H9 (cell line): Measurements from ENCODE around the gene DNAJB2. TPM values are rescaled to one million over a fixed set of nuclear protein-coding genes. Genes with fewer than 3 reads are reported as not detected.

Experiments
- DNase-seq: peaks from one replicate; pipeline ENCODE4 v3.0.0-alpha.2; 2017
- H2AFZ ChIP-seq: one replicate; pipeline ENCODE4 v1.6.1; 2013; ENCODE audit warnings: mild to moderate bottlenecking, low read length, control low read depth, moderate library complexity
- H2AK5ac ChIP-seq: 2 replicates; pipeline ENCODE4 v1.6.1; 2013; ENCODE audit warnings: low read length, control low read depth, mixed read lengths; ENCODE audit not compliant: insufficient read length
- H2BK120ac ChIP-seq: one replicate; pipeline ENCODE4 v1.6.1; 2013; ENCODE audit warnings: low read depth, mild to moderate bottlenecking, low read length, control low read depth, inconsistent platforms; ENCODE audit not compliant: poor library complexity, severe bottlenecking
- H2BK12ac ChIP-seq: 2 replicates; pipeline ENCODE4 v1.6.1; 2013; ENCODE audit warnings: low read length, control low read depth, mixed read lengths, low read depth; ENCODE audit not compliant: insufficient read length
- H2BK15ac ChIP-seq: 2 replicates; pipeline ENCODE4 v1.6.1; 2013; ENCODE audit warnings: low read depth, low read length, control low read depth
- H2BK20ac ChIP-seq: one replicate; pipeline ENCODE4 v1.6.1; 2013; ENCODE audit warnings: low read depth, mild to moderate bottlenecking, low read length, control low read depth, inconsistent platforms; ENCODE audit not compliant: poor library complexity, severe bottlenecking
- H2BK5ac ChIP-seq: 2 replicates; pipeline ENCODE4 v1.6.1; 2013; ENCODE audit warnings: low read length, control low read depth, mixed read lengths; ENCODE audit not compliant: insufficient read length
- H3K14ac ChIP-seq: 2 replicates; pipeline ENCODE4 v1.6.1; 2013; ENCODE audit warnings: low read length, control low read depth; ENCODE audit not compliant: insufficient read depth
- H3K18ac ChIP-seq: 2 replicates; pipeline ENCODE4 v1.6.1; 2013; ENCODE audit warnings: low read depth, mild to moderate bottlenecking, mixed read lengths, low read length, control low read depth; ENCODE audit not compliant: insufficient read length
- H3K23ac ChIP-seq: 2 replicates; pipeline ENCODE4 v1.6.1; 2013; ENCODE audit warnings: low read length, control low read depth, mixed read lengths, low read depth; ENCODE audit not compliant: insufficient read length
- H3K23me2 ChIP-seq: 2 replicates; pipeline ENCODE4 v1.6.1; 2013; ENCODE audit warnings: low read depth, mild to moderate bottlenecking, mixed read lengths, low read length, control low read depth; ENCODE audit not compliant: insufficient read length, poor library complexity, severe bottlenecking
- H3K27ac ChIP-seq: 2 replicates; pipeline ENCODE4 v1.5.1; 2013; ENCODE audit warnings: low read length, control low read depth, mixed read lengths, low read depth; ENCODE audit not compliant: insufficient read length
- H3K27me3 ChIP-seq: 2 replicates; pipeline ENCODE4 v1.6.1; 2013; ENCODE audit warnings: low read length, control low read depth, inconsistent platforms; ENCODE audit not compliant: insufficient read depth
- H3K4ac ChIP-seq: 2 replicates; pipeline ENCODE4 v1.6.1; 2013; ENCODE audit warnings: low read depth, mild to moderate bottlenecking, control low read depth, inconsistent platforms, low read length, moderate library complexity
- H3K4me1 ChIP-seq: 2 replicates; pipeline ENCODE4 v1.6.1; 2013; ENCODE audit warnings: low read length, control low read depth, inconsistent platforms; ENCODE audit not compliant: insufficient read depth
- H3K4me2 ChIP-seq: 2 replicates; pipeline ENCODE4 v1.6.1; 2013; ENCODE audit warnings: low read length, control low read depth, mixed read lengths; ENCODE audit not compliant: insufficient read length, insufficient read depth
- H3K56ac ChIP-seq: 2 replicates; pipeline ENCODE4 v1.6.1; 2013; ENCODE audit warnings: low read depth, mild to moderate bottlenecking, mixed read lengths, low read length, control low read depth; ENCODE audit not compliant: insufficient read length
- H3K79me1 ChIP-seq: 2 replicates; pipeline ENCODE4 v1.6.1; 2013; ENCODE audit warnings: low read depth, mild to moderate bottlenecking, moderate library complexity, low read length, control low read depth, inconsistent platforms; ENCODE audit not compliant: insufficient read depth, poor library complexity, severe bottlenecking
- H3K79me2 ChIP-seq: 2 replicates; pipeline ENCODE4 v1.6.1; 2013; ENCODE audit warnings: low read length, control low read depth, inconsistent platforms; ENCODE audit not compliant: insufficient read depth
- H3K9ac ChIP-seq: 2 replicates; pipeline ENCODE4 v1.6.1; 2013; ENCODE audit warnings: low read length, control low read depth, mixed read lengths; ENCODE audit not compliant: insufficient read length; ENCODE audit errors: extremely low read depth
- H3K9me3 ChIP-seq: one replicate; pipeline ENCODE4 v1.6.1; 2013; ENCODE audit warnings: low read depth, low read length, inconsistent platforms; ENCODE audit not compliant: control insufficient read depth
- H3T11ph ChIP-seq: one replicate; pipeline ENCODE4 v1.6.1; 2013; ENCODE audit warnings: mild to moderate bottlenecking, low read length, control low read depth, inconsistent platforms
- H4K20me1 ChIP-seq: one replicate; pipeline ENCODE4 v1.6.1; 2013; ENCODE audit not compliant: control insufficient read depth, insufficient read length, insufficient read depth
- H4K5ac ChIP-seq: 2 replicates; pipeline ENCODE4 v1.6.1; 2013; ENCODE audit warnings: low read depth, mild to moderate bottlenecking, mixed read lengths, low read length, control low read depth; ENCODE audit not compliant: insufficient read length
- H4K8ac ChIP-seq: replicated peaks from 2 replicates; pipeline ENCODE4 v1.6.1; 2013; ENCODE audit warnings: low read length, control low read depth, mixed read lengths, low read depth; ENCODE audit not compliant: insufficient read length
- H4K91ac ChIP-seq: 2 replicates; pipeline ENCODE4 v1.6.1; 2013; ENCODE audit warnings: low read depth, mild to moderate bottlenecking, moderate library complexity, mixed read lengths, low read length, control low read depth; ENCODE audit not compliant: insufficient read length
- H3K27ac Mint-ChIP-seq, 3 experiments: 2 replicates in 2 of 3; 3 replicates in 1 of 3; pipeline ENCODE4 v1.8.0; 2020 to 2021; ENCODE audit warnings: mixed read lengths in 3 of 3, mild to moderate bottlenecking in 1 of 3, moderate library complexity in 1 of 3
- H3K27me3 Mint-ChIP-seq: 2 replicates; pipeline ENCODE4 v1.8.0; 2021; ENCODE audit warnings: low read depth, mild to moderate bottlenecking, moderate library complexity, mixed read lengths
- H3K36me3 Mint-ChIP-seq, 3 experiments: 2 replicates in 2 of 3; 3 replicates in 1 of 3; pipeline ENCODE4 v1.8.0; 2020 to 2021; ENCODE audit warnings: low read depth in 3 of 3, mixed read lengths in 3 of 3; ENCODE audit not compliant: insufficient read depth in 1 of 3
- H3K4me1 Mint-ChIP-seq, 2 experiments: 2 replicates each; pipeline ENCODE4 v1.8.0; 2020; ENCODE audit warnings: mixed read lengths in 2 of 2
- H3K4me3 Mint-ChIP-seq, 2 experiments: 2 replicates in 1 of 2; 3 replicates in 1 of 2; pipeline ENCODE4 v1.8.0; 2020 to 2021; ENCODE audit warnings: mild to moderate bottlenecking in 2 of 2, mixed read lengths in 2 of 2, moderate library complexity in 1 of 2
- H3K9me3 Mint-ChIP-seq, 2 experiments: 2 replicates in 1 of 2; 3 replicates in 1 of 2; pipeline ENCODE4 v1.8.0; 2020; ENCODE audit warnings: mild to moderate bottlenecking in 2 of 2, mixed read lengths in 2 of 2, moderate library complexity in 1 of 2
- CTCF ChIP-seq: fragments of 200-600 bp; sonication (generic); conservative IDR thresholded peaks from 3 replicates; pipeline ENCODE4 v1.8.0; 2021; ENCODE audit warnings: antibody characterized with exemption, mild to moderate bottlenecking
- WGBS: extraction: QIAGEN DNeasy Blood & Tissue Kit; methylation state at CpG from one replicate; pipeline ENCODE4 v1.1.7; 2013; ENCODE audit warnings: missing lambda C conversion rate, low lambda C conversion rate, mixed read lengths; ENCODE audit not compliant: insufficient read length; ENCODE audit errors: extremely low coverage; 5-methylcytosine and 5-hydroxymethylcytosine counted together
- total RNA-seq: library from RNA; stranded (reverse); gene quantifications from 2 replicates; pipeline ENCODE4 v1.2.1, GENCODE V29; 2021

DNAJB2 gene
- total RNA-seq, 1 experiment from 2014 or later = 34.1 TPM

GRCh38 chr2:219285373-219285735 is 6.2 kb downstream of the DNAJB2 start:
- H3K27me3 Mint-ChIP-seq = no peaks in the 10 kb centered on the region
- H3K36me3 Mint-ChIP-seq = peaks cover 4 to 32% (median 17%) of the 10 kb centered on the region in 3 experiments; a peak in 6 of 7 replicates
- H3K4me1 Mint-ChIP-seq = peaks cover 8 to 13% of the 10 kb centered on the region in 2 experiments
- no peak overlapping the region for H3K23ac ChIP-seq
- no peaks in the 10 kb centered on the region for H3K79me2 ChIP-seq
- no peaks in the 10 kb centered on the region for H3K9me3 Mint-ChIP-seq
- H2BK15ac ChIP-seq = no peak overlapping the region
- H3K56ac ChIP-seq = no peak overlapping the region
- no peaks in the 10 kb centered on the region for H3K27me3 ChIP-seq
- H4K8ac ChIP-seq = no peak overlapping the region
- H3K27ac Mint-ChIP-seq = peak overlapping the region in 2 of 3 experiments; percentile 35 to 49; a peak in 2 of 7 replicates
- H4K91ac ChIP-seq = no peak overlapping the region
- no peak overlapping the region for H3K18ac ChIP-seq
- H3K27ac ChIP-seq = no peak overlapping the region
- no peak overlapping the region for H2AFZ ChIP-seq
- H3K14ac ChIP-seq = no peak overlapping the region
- no peak overlapping the region; a peak in 1 of 5 replicates for H3K4me3 Mint-ChIP-seq
- no peaks in the 10 kb centered on the region for H3K9me3 ChIP-seq
- no peak overlapping the region for H2BK5ac ChIP-seq
- WGBS = no CpG with 5 or more reads among the region's 12 CpGs
- H3K4me1 ChIP-seq = no peaks in the 10 kb centered on the region; the same call in 1 of the 2 replicates
- H4K5ac ChIP-seq = no peak overlapping the region
- no peak overlapping the region for H3K4me2 ChIP-seq
- TF ChIP-seq CTCF = no peak
- H2BK12ac ChIP-seq = no peak overlapping the region
- H2BK120ac ChIP-seq = no peak overlapping the region
- no peaks in the 10 kb centered on the region for H4K20me1 ChIP-seq
- H3T11ph ChIP-seq = no peak overlapping the region
- H2BK20ac ChIP-seq = no peak overlapping the region
- H3K9ac ChIP-seq = no peak overlapping the region
- no peak for DNase-seq
- H3K79me1 ChIP-seq = no peaks in the 10 kb centered on the region
- H3K4ac ChIP-seq = no peak overlapping the region
- H2AK5ac ChIP-seq = no peak overlapping the region
- H3K23me2 ChIP-seq = no peaks in the 10 kb centered on the region
